HG03066 (cell line): ENCODE results near the gene INVS.
"Not testable (repeated sequence)": the region's sequence is repeated elsewhere in the genome, so short reads cannot be mapped to it uniquely, and the experiment has no call there.

ENCODE experiments used
- ATAC-seq: cut with Tn5 transposase; IDR thresholded peaks from one replicate; pipeline ENCODE4 v1.9.1; 2021; ENCODE audit warnings: low read depth; ENCODE audit not compliant: unreplicated experiment

Gene INVS

DNA sequence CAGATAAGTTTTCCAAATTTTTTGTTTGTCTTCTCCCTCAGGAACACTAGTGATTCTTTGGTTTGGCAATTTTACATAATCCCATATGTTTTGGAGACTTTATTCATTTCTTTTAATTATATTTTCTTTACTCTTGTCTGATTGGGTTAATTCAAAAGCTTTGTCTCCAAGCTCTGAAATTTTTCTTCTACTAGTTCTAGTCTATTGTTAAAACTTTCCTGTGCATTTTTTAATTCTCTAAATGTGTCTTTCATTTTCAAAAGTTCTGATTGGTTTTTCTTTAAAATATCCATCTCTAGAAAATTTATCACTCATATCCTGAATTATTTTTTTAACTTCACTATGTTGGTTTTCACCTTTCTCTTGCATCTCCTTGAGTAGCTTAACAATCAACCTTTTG lies 92.2 kb downstream of the INVS start:
- ATAC-seq, result no peak

DNA sequence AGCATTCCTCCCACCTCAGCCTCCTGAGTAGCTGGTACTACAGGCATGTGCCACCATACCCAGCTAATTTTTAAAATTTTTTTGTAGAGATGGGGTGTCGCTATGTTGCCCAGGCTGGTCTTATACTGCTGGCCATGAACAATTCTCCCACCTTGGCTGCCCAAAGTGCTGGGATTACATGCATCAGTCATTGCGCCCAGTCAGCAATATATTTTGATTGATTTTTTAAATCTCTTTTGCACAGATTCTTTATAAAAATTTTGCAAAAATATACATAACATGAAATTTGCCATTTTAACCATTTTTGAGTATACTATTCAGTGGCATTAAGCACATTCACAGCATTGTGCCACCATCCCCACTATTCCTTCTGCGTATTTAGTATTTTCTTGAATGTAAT lies 94.0 kb downstream of the INVS start:
- ATAC-seq, result no peak

DNA sequence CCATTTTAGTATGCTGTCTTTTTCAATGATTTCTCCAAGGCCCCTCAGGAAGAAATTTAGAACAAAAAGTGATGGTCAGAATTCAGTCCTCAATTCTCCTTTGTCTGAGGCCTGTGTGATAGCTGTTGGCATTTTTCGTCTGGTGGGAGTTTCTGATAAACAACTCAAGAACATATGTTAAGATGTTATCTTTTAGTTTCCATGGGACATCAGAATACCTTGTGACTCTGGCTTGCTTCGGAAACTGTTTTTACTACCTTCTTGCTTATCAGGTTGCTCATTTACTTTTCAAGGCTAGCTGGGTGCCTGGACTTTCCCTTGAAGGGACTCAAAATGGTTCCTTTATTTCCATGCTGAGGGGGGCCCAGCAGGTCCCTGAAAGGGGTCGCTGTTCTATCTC lies 97.2 kb downstream of the INVS start:
- ATAC-seq, result no peak

DNA sequence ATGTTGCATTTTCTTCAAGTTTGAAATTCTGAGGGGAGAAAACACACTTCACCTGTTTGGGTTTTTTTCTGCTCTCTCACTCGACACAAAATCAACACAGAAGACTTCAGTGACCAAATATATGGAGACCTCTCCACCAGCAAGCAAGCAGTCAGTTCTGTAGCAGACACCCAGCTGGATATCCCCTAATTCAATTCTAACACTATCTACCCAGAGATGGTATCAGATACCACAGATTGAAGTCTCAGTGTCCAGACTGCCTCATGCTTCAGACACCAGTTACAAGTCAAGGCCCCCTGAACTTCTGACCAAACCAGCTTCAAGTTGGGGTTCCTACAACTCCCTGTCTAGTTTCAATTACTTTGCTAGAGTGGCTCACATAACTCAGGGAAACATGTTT lies 97.8 kb downstream of the INVS start:
- no peak for ATAC-seq

DNA sequence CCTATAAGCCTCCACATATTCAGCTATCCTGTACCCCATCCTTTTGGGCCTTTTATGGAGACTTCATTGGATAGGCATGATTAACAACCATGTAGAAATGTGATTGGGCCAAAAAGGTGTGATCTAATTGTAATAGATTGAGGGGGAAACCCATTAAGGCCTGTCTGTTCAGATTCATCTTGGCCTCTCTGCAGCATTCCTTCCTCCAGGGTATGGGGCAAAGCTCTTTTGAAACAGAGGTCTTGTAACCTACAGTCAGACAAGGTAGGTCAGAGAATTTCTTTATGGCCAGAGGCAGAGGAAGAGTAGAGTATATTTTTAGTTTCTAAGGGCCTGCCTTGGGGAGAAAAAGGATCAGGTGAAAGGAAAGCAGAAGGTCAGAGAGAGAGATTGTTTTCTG lies 98.5 kb downstream of the INVS start:
- no peak for ATAC-seq

DNA sequence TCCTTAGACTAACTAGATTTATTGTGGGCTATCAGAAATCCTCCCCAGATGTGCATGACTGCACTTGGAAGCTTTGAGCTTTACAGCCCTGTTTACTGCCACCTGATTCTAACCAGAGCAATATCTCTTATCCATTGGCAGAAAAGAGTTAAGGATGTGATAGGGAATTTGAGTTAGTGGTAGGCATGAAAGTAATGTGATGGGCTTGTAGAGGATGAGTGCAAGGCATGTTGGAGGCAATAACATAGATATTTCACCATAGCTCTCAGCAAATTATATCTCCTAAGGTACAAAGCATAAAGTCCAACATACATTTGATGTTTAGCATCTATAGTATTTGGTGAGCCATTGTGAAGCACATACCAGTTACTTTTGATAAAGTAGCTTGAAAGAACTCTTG lies 103.8 kb downstream of the INVS start:
- no peak for ATAC-seq

DNA sequence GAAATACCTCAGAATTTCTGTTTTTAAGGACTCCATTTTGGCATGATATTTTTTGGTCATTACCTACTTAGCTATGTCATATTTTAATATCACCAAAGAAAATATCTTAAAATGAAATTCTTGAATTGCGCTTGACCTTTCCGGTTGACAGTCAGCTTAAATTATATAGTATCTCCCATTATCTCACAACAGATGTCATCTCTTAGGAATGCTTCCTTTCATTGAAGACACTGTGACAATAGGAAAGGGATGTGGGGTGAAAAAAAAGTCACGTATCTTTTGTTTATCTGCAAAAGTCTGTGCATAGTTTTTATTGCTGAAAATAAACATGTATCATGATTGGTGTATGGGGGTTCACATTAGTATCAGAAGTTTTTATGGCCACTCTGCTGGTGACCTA lies 105.8 kb downstream of the INVS start:
- no peak for ATAC-seq

DNA sequence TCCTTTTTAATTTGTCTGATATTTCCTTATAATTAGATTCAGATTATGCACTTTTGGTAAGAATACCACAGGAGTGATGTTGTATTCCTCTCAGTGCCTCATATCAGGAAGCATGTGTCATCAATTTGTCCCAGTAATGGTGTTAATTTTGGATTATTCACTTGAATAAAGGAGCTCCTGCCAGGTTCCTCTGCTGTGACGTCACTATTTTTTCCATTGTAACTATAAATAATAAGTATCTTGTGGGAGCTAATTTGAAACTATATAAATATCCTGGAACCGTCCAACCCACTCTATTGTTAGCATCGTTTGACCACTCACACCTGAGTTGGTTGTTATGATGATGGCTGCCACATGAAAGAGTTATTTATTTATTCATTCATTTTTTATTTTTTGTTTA lies 107.9 kb downstream of the INVS start:
- no peak for ATAC-seq

DNA sequence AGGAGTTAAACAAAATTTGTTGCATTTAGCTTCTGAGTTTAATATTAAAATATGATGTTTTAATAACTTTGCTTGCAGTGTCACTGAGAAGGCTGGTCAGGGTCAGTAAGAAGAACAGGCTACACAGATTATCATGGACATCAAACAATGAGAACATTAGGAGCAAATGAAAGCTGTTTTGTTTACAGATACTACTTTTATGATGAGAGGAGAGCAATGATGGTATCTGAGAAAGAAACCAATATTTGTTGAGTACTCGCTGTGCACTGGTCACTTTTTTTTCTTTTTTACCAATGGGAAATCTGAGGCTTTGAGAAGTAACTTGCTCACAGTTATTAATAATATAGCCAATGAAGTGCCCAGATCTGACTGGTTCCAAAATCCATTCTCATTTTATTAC lies 109.6 kb downstream of the INVS start:
- no peak for ATAC-seq

DNA sequence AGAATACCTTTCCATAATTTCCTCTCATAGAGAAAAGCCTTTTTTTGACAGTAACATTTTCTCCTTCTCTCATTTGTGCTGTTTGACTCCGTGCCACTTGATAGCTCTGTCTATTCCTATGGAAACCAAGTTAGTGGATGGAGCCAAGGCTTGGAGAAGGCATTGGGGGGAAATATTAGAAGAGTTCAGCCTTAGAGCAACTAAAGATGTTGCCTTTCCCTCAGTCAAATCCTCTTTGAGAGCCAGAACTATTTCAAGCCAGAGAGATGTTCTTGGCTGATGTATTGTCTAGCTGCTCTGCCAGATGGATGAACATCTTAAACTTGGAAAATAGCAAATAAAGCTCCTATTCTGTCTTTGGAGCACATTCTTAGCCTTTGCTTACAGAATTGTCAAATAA lies 112.4 kb downstream of the INVS start:
- ATAC-seq, result no peak

DNA sequence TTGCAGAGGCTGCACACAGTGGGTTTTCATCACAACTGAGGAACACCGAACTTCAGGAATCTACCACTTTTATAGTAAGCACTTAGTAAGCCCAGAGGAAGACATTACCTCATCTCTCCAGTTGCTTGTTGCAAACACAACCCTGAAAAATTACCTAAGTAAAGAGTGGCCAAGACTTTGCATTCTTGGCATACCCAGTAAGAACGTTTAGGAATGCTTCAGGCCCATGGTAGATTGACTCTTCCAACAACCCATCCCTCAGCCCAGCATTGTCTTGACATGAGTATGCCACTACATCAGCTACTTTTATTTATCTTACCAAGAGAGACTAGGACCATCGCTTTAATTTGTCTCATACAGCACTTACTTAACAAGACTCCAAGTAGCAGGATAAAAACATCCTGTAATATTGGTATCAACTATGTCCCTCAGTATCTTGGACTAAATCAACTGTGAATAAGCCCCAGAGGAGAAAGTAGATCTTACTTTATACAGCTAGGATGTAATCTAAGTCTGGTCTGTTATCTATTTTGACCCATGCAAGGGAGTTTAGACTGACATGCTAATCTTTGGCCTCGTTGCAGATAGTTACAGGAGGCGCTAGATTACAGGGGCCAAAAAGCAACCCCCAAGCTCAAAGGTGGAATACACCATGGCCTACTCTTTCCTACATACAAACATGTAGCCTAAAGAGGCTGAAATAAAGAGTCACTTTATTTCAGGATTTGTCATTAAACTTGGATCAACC lies 114.9 kb downstream of the INVS start:
- ATAC-seq, result no peak

DNA sequence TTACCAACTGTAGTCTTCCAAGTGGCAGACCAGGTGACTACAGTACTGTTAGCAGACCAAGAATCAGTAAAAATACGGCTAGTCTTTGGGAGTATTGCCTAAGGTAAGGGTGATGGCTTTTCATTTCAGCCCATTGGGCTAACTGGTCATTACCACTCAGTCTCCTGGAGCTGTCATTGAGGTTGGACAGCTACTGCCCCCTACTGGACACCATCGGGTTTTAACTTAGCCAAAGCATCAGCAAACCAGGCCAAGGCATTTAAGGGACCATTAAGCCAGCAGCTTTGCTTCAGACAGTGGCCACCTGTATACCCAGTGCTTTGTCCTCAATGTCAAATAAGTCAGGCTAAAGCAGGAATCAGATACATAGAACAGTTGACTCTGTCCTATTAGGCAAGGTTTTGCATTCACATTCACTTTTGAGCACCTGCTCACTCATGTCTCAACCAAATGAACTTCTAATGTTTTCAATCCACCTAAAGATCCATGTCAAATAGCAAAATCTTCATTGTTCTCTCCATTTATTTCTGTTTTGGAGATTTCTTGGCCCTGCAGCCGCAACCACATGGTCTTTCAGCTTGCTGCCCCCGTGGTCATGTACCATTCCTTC lies 117.2 kb downstream of the INVS start:
- ATAC-seq, result no peak

DNA sequence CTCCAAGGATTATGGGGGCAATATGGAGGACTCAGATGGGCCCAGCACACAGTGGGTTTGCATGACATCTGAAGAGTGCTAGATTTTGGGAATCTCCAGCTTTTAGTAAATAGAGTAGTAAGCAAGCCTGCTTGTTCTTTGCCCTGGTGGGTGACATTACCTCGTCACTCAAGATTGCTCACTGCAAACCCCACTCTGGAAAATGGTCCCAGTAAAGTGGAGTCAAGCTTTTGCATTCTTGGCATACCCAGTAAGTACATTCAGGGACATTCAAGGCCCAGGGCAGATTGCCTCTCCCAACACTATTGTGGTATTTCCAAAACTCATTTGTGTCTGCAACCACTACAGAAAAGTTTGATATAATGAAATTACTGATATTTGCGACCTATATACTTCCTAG lies 118.5 kb downstream of the INVS start:
- ATAC-seq, result no peak

DNA sequence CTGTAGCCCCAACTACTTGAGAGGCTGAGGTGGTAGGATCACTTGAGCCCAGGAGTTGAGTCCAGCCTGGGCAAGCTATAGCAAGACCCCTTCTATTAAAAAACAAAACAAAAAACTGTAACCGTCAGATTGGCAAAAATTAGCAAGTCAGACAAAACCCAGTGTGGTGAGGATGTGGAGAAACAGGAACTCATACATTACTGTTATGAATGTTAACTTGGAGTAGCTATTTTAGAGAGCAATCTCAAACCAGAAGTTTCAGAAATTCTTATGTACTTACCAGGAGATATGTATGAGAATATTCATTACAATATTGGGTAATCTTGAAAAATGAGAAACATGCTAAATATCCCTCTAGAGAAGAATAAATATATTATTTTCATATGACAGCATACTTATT lies 120.3 kb downstream of the INVS start:
- ATAC-seq, result peak; percentile 67

DNA sequence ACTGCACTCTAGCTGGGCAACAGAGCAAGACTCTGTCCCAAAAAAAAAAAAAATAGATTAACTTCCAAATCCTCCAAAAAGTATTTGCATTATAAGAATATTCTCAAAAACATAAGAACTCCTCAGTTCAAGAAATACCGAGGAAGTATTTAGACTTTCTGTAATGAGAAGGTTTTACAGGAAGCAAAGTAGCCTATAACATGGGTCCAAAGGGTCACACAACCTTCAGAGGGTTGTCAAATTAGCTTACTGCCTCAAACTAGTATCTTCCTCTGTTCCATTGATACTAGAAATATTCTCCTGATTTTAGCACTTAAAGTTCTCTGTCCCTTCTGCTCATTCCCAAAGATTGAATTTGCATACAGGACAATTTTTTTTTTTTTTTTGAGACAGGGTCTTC lies 121.9 kb downstream of the INVS start:
- ATAC-seq, result no peak

DNA sequence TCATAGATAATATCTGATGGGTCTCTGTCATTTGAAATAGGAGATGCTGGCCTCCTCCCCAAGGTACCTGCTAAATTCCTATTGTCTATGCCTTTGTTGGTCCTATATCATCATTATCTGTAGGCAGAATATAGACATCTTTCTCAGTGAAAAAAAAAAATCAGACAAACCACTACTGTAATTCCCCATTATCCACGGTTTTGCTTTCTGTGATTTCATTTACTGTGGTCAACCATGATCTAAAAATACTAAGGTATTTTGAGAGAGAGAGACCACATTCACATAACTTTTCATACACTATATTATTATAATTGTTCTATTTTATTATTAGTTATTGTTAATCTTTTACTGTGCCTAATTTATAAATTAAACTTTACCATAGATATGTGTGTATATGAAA lies 122.5 kb downstream of the INVS start:
- ATAC-seq, result no peak

DNA sequence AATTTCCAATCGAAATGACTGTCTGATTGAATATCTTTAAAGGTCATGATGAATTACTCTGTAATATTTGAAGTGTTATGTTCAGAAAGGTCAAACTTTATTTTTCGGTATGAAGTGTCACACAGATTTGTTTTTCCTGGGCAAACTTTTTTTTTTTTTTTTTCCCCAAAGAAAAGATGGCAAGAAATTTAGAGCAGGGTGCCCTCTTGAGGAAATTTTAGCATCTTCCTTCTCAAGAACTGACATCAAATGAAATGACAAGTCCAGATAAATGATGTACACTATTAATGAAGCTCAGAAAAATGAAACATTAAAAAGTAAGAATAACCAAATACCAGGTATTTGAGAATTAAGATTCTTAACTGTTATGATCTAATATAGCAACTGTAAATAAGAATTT lies 123.6 kb downstream of the INVS start:
- no peak for ATAC-seq

DNA sequence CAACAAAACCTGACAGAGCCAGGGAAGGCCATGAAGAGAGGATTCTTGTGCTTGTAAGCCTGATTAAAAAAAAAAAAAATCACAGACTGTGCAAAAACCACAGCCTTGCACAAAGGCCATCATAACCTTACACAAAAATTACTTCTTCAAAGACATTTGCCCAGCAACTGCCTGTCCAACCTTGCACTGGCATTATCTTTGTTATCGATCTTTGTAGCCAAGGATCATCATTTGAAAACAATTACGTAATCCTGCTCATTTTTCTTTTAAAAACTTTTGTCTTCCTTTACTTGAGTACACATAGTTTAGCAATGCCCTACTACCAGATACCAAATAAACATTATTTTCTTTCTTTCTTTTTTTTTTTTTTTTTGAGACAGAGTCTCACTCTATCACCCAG lies 128.6 kb downstream of the INVS start:
- no peak for ATAC-seq

DNA sequence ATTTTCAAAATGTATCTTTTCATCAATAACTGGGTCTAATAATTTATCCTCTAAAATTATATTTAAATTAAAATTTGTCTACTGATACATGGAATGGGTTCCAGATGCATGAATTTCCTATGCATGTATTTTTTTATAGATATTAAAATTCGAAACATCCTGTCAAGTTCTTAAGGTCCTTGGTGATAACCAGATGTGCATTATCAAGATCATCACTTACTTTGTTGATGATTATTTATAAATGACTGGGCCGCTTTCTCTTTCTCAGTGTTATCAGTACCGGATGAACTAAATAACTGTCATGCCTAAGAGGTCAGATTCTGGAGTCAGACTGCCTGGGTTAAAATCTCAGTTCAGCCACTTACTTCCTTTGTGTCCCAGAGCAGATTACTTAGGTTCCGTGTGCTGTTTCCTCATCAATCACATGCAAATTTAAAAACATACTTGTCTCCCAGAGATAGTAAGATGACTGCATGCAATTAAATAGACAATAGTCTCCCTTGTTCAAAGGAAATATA lies 129.4 kb downstream of the INVS start:
- no peak for ATAC-seq

DNA sequence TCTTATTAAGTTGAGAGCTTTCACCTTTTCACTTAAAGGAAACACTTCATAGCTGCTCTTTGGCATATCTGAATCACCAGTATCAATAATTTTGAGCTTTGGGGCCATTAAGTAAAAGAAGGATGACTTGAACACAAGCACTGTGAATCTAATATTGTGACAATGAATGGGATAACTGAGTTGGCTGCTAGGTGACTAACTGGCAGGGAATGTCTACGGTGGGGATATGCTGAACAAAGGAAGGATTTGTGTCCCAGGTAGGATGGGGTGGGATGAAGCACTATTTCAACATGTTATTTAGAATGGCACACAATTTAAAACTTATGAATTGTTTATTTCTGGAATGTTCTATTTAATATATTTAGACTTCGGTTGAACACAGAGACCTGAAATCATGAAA lies 130.1 kb downstream of the INVS start:
- no peak for ATAC-seq

DNA sequence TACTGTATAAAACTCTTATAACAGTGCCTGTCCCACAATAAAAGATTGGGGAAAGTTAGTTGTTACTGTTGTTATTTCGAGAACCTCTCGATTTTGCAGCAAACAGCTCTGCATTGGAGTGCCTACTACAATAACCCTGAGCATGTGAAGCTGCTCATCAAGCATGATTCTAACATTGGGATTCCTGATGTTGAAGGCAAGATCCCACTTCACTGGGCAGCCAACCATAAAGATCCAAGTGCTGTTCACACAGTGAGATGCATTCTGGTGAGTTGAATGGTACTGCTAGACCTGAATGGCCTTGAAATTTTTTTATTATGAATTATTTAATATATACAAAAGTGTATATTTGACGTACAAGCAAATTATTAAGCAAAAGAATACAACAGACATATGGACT lies 130.5 kb downstream of the INVS start:
- ATAC-seq, result no peak

DNA sequence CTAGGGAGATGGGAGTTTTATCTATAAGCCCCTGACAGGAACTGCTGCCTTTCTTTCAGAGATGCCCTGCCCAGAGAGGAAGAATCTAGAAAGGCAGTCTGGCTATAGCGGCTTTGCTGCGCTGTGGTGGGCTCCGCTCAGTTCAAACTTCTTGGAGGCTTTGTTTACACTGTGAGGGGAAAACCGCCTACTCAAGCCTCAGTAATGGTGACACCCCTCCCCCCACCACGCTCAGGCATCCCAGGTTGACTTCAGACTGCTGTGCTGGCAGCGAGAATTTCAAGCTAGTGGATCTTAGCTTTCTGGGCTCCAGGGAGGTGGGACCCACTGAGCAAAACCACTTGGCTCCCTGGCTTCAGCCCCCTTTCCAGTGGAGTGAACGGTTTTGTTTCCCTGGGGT lies 137.9 kb downstream of the INVS start:
- ATAC-seq, result not testable (repeated sequence)
